NCI-H526 treated with DMSO at 0.1 percent for 48 hours (cell line): ENCODE results near the gene MRGPRD.
"Not testable (repeated sequence)": the region's sequence is repeated elsewhere in the genome, so short reads cannot be mapped to it uniquely, and the experiment has no call there.

Experiments
- DNase-seq: peaks from one replicate; lab custom pipeline; 2025; lab: John Stamatoyannopoulos, UW

Gene MRGPRD

DNA sequence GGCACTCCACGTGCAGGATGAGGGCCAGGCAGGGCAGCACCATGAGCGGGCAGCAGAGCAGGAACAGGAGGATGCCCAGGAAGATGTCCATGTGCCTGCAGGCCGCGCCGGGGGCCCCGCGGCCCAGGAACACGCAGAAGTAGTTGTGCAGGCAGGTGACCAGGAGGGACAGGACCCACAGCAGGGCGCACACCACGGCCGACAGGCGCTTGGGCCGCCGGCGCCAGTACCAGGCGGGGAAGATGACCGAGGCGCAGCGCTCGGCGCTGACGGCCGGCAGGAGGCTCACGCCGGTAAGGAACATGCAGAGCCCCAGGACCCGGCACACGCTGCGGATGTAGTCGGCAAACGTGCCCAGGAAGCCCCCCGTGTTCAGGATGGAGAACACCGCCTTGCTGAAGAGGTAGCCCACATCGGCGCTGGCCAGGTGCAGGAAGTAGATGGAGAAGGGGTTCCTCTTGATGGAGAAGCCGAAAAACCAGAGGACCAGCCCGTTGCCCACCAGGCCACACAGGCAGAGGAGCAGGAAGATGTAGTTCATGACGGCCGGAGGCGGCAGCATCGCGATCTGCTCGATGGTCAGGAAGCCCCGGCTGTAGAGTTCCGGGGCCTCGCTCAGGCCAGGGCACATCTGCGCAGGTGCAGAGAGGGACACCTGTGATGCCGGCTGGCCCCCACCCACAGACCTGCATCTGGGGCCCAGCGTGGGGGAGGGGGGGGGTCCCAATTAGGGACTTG lies 25.0 kb upstream of the MRGPRD start:
- no peak for DNase-seq

DNA sequence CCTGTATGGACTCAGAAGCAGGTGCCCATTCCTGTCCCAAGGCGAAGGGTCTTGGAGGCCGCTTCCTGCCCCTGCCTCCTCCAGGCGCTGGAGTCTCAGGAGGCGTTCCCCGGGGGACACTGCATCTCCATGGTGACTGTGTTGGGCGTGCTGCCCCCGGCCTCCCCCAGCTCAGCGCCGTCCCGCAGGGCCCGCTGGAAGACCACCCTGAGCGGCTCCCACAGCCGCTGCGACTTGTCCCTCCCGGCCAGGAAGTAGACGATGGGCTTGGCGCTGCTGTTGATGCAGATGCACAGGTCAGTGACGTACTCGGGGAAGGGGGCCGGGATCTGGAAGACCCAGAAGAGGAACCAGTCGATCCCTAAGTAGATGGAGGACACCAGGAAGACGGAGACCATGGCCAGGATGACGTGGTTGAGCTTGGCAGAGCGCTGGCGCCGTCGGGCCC lies 24.4 kb upstream of the MRGPRD start:
- no peak for DNase-seq

DNA sequence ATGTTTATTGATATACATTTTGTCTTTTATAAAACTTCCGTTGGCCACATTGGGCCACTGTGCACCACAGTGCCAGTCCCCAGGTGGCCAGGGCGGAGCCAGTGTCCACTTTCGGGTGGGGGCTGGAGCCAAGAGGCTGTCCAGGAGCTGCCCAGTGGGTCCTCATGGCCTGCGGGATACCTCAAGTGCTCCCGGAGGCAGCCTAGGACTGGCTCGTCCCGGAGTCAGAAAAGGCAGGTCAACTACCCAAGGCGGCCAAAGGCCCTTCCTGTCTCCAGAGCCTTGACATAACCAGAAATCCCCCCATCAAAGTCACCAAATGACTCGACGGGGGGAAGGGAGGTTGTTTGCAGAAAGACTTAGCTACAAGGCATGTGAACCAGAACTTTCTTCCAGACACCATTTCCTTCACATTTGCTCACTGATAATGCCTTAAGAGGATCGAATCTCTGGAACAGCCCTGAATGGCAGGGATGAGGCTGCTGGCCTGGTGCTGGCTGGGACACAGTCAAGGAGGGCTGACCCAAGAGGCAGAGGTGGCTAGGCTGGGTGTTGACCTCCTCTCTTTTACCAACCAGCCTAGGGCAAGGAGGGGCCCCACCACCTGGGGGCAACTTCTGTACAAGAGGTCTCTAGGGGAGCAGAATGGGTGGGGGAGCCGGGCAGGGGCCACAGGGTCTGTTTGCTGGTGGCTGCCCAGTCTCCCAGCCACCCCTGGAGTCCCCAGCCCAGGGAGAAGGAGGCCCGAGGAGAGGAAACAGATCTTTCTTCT lies 23.8 kb upstream of the MRGPRD start:
- DNase-seq = no peak

DNA sequence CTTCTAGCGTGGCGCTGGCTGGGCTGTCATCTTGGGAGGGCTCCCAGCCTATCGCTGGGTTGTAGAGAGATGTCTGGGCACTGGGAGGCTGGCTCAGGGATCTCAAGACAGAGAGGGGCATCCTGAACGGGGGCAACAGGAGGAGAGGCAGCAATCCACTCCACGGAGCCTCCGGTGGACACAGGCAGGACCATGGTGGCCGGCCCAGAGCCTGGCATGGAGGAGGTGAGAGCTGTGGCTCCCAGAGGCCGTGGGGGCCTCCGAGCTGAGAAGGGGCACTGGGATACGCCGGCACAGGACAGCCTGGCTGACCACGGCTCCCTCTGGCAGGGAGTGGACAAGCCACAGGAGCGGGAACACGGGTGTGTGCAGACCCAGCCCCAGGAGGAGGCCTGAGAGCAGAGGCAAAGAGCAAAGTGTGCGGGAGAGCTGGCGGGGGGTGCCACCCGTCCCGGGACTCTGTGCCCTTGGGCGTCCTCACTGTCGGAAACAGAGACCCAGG lies 23.1 kb upstream of the MRGPRD start:
- no peak for DNase-seq

DNA sequence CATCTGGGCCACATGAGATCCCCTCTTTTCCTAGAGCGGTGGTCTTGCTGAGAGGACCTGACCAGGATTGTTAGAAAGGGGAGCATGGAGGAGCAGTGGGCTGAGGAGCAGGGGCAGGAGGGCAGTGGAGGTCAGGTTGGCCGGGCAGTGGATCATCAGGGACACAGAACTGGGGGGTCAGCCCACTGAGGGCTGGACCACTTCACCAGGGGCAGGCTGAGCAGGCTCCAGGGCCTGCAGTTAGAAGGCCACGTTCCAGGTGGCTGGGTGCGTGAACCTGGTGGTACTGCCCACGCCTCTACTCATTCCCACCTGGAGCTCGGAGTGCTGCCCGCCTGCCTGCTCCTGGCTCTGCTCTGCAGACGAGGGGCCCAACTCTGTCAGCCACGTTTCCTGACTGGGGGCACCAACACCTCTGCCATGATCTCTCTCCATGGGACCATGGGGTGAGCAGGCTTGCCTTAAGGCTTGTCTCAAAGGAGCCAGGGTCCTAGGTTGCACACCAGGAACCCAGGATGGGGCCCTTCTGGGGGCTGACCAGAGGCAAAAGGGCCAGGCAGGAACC lies 22.6 kb upstream of the MRGPRD start:
- DNase-seq = no peak

DNA sequence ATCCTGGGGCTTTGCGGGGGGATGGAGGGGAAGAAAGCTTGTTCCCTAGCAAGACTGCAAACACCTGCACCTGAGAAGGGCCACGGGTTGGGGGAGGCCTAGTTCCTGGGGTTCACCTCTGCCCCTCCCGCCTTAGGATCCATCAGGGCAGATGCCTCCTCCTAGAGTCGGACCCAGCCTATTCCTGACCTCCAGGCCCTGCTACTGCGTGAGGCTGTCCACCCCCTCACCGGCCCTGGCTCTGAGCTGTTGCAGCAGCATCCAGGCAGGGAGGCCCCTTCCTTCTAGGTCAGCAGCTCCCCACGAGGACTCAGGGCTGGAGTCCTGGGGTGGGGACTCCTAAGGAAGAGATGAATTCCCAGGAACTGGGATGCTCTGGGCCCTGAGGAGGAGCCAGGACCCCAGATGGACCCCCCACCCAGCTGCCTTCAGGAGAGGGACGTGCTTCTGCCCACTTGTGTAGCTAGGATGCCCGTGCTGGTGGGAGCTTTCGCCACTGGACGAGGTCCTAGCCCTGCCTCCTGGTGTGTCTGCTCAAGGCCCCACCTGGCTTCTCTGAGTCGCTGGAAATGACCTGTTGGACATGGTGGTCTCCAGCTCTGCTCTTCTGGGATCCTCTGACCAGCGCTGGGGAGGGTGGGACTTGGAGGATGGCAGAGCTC lies 21.9 kb upstream of the MRGPRD start:
- no peak for DNase-seq

DNA sequence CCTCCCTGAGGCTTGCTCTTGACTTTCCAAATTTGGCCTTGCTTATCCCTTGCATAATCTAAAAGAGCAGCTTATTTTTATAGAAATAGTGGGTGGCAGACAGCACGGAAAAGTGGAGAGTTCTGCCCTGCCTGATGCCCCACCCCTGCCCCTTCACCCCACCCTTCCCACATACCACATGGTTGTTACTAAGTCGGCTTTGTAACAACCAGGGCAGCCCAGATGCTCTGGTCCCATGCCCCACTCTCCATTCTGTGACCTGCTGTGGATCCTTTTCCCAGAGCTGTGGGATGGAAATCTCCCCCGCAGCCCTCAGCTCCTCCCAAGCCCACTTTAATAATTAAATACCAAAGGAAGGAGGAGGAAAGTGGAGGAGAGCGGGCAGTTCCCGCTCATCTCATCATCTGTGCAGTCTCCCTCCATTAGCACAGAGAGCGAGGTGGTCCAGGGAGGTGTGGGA lies 21.4 kb upstream of the MRGPRD start:
- no peak for DNase-seq

DNA sequence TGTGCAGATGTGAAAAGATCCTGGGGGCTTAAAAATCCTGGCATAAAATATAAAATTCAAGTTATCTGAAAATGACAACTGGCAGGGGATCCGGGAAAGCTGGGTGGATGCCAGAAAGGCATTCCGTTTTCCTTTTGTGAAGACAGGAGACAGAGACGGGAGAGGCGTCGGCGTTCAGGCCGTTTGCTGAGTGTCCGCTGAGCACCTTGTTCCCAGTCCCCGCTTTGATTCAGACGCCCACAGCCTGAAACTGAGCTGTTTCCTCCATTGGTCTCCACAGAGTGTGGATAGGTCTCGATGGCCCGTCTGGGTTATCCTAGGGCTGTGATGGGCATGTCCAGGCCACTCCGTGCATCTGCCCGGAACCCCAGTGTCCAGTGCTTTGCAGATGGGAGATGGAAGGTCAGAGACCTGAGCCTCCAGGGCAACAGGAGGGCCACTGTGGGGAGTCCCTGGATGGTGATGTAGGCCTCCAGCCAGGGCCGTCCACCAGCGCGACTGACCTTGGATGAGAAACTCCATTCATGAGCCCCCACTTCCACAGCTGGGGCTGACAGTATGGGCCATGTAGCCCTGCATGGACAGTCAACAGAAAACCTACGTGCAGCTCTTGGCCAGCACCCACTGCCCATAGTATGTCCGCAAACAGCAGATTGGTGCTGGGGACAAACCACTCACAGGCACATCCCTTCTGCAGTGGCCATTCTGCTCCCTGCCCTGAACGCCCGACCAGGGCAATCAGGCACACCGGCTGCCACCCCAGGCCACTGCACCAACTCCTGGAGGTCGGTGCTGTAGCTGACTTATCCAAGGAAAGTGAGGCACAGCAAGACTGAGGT lies 20.7 kb upstream of the MRGPRD start:
- no peak for DNase-seq

DNA sequence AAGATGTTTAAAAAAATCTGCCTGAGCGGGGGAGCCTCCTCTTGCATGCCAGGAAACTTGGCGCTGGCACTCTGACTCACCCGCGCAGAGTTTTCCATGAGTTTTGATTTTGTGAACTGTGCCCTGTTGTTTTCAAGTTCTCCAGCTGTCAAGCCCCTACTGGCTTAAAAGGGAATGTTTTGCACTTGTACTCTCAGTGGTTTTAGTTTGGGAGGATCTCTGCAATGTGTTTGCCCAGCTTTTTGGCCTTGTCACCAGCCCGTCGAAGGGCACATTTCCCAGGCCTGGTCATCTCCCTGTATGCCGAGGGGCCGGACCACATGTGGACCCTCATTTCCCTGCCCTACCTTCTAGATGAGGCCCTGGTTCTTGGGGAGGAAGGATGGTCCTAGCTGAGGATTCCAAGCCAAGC lies 20.1 kb upstream of the MRGPRD start:
- no peak for DNase-seq

DNA sequence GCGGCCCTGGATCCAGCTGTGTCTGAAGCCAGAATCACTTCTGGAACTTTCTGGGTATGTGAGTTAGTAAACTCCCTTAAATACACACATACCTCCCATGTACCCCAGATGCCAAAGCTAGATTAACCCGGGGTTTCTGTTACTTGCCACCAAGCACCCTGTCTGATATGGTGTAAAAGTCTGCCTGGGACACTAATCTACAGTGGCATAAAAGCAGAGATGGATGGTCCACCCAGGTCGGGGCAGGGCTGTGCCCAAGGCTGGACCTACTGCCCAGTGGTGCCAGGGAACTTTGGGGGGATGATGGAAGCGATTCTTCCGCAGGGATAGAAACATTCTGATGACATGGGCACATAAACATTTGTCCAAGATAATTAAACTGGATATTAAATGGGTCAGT lies 19.6 kb upstream of the MRGPRD start:
- DNase-seq = no peak

DNA sequence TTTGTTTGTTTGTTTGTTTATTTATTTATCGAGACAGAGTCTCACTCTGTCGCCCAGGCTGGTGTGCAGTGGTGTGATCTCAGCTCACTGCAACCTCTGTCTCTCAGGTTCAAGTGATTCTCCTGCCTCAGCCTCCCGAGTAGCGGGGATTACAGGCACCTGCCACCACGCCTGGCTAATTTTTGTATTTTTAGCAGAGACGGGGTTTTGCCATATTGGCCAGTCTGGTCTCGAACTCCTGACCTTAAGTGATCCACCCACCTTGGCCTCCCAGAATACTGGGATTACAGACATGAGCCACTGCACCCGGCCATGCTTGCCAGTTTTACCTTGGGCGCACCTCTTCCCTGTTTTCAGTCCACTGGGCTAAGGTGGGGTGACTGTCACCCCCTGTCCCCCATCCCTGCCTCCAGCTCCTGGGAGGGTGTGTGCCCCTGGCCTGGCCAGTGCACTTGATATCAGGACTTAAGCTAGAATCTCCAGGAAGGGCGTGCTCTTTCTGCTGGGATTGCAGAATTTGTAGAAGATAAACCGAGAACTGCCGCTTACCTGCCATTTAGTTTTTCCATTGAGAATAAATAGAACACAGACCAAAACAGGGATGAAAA lies 19.1 kb upstream of the MRGPRD start:
- not testable (repeated sequence) for DNase-seq

DNA sequence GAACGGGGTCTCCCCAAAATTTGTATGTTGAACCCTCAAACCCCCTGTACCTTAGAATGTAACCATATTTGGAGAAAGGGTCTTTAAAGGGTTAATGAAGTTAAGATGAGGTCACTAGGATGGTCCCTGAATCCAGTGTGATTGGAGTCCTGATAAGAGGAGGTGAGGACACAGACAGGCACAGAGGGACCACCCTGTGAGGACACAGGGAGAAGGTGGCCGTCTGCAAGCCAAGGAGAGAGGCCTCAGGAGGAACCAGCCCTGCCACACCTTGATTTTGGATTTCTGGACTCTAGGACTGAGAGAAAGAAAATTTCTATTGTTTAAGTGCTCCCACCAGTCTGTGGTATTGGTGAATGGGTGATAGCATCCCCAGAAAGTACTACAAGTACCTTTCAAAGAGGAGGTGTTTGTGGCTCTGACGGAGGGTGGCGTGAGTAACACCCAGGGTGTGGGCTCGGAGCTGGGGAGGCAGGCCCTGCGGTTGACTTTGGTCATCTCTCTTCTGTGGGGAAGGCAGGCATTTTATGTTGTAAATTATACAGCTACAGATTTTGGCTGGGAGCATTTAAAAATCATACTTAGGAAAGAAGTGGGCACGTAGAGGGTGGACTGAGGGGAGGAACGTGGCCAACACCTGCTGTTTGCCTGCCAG lies 18.4 kb upstream of the MRGPRD start:
- DNase-seq = no peak

DNA sequence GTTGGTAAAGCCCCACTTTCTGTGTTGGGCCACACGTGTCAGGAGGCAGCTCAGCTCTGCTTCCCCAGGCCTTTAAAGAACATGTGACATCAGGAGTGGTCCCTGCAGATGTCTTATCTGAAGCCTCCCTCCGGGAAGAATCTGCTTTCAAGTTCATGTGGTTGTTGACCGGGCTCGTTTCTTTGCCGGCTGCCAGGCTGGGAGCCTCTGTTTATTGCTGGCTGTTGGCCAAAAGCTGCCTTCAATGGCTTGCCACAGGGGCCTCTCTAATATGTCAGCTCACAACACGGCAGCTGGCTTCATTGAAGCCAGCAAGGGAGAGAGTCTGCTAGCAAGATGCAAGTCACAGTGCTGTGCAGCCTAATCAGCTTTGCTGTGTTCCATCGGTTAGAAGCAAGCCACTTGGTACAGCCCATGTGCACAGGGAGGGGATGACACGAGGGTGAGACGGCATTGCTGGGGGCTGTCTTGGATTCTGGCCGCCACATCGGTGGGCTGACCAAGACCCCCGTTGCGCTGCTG lies 17.7 kb upstream of the MRGPRD start:
- no peak for DNase-seq

DNA sequence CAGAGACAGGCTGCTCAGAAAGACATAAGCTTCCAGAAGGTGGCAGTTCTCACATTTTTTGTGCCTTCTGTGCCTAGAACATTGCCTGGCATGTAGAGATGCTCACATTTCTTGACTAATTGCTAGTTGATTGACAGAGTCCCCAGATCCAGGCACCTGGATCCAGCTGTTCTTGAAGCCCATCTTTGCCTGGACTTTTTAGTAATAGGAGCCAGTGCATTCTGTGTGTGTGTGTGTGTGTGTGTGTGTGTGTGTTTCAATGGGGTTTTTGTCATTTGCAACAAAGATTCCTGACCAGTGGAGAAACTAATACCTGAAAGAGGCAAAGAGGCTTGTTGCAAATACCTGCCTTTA lies 17.2 kb upstream of the MRGPRD start:
- DNase-seq = no peak

DNA sequence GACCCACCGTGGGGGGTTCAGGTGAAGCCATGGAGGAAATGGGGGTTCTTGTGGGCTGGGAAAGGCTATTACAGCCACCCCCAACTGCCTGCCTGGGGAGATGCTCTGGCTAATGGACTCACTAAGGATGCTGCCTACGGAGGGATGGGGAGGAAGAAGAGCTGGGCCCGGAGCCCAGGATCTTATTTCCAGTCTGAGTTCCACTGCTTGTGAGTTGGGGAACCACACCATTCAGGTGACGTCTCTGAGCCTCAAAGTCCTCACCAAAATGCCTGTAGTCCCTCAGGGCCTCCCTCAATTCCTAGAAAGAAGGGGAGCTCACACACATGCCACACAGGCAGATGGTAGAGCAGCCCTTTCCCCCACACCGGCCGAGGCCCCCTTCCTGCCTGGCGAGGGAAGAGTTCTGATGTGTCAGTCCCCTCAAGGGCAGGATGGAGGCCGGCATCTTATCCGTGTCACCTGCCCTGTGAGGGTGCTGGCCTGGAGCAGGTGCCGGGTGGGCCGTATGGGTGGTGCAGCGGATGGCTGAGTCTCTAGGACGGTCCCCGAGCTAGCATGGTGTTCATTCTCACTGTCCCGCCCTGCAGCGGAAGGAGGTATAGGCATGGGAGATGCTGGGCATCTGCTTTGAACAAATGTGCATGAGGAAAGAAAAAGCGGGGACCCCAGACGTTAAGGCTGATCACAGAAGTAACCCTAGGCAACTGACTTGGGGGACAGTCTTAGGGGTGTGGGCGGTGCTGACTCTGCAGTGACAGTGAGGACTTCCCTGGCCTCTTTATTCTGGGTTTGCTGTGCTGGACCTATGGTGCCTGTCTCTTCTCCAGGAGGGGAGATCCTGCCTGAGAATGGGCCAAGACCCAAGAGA lies 16.6 kb upstream of the MRGPRD start:
- no peak for DNase-seq

DNA sequence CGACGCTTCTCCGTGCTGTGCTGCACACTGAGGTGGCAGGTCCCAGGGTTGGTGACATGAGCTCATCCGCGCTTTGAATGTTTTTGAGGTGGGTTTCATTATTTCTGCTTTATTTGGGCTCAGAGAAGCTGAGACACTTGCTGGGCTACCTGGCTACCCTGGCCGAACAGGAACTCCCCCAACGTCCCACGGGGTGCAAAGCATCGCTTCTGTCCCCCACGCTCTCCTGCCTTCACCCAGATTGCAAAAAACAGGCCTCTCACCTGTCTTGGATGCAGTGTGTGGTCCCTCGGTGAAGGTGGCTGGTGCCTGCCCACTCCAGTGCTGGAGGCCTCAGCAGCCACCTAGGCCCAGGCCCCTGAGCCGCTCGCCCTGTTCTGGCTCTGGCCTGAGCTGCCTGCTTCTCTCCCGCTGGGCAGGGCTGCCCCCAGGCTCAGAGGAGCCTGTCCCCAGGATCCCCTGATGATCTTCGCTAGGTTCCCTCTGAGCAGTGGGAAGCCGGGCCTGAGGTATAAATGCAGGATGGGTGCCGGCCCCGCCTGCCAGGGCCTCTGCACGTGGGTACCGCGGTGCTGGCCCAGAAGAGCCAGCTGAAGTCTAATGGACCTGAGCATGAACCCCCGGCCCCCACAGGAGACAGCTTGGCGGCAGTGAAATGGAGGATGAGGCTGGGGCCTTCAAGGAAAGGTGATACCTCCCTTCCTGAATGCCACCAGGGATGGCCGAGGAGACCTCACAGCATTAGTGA lies 15.8 kb upstream of the MRGPRD start:
- no peak for DNase-seq

DNA sequence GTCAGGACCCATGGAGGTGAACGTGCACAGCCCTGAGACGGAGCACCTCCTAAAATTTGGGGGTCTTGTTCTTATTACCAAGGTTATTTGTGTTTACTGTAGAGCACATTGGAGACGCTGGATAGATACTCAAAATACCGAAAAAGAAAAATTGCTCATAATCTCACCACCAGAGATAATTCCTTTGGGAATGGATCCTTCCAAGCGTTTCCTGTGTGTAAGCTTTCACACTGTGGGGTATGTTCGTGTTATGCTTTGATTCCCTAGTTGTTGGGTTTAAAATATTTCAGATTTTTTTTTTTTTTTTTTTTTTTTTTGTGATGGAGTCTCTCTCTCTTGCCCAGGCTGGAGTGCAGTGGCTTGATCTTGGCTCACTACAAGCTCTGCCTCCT lies 14.1 kb upstream of the MRGPRD start:
- DNase-seq = no peak

DNA sequence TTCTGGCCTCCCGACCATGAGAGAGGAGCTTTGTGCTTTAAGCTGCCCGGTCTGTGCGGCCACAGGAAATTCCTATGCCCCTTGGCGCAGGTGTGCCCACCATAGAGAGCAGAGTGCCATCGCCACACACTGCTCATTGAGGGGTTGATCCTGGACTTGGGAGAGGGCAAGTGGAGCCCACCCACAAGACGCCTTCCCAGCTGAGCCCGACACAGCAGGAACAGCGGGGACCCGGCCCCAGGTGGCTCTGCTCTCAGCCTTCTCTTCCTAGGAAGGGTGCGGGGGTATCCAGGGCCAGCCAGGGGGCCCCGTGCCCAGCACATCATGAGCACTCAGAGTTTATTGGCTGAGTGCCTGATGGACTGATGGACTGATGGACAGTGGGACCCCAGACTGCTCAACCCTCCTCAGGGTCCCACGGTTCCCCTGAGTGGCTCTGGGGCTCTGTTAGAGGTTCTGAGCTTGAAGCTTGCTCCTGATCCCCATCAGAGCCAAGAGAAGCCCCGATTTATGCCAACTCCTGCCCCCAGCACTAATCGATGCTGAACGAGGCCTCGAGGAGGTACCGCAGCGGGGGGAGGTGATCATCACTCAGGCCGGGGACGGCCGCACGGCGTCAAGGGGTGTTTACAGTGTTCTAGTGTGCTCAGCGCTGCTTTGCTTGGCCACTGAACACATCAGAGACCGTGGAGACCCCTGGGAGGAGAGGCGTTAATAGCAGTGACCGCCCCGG lies 13.5 kb upstream of the MRGPRD start:
- no peak for DNase-seq
